H1 (cell line): ENCODE data around the gene SHLD1. TPM values are rescaled to one million over a fixed set of nuclear protein-coding genes. Genes with fewer than 3 reads are reported as not detected.

Source experiments
- CTCF ChIA-PET: fragments of 300-600 bp; sonication (Branson Sonifier 250); formaldehyde crosslinking; loops from one replicate; lab custom pipeline; 2021; ENCODE audit not compliant: partially characterized antibody; lab: Charles Lee
- POLR2A ChIA-PET: fragments of 300-600 bp; sonication (Branson Sonifier 250); formaldehyde crosslinking; loops from one replicate; lab custom pipeline; 2021; ENCODE audit warnings: inconsistent platforms; ENCODE audit not compliant: partially characterized antibody; lab: Charles Lee
- DNase-seq, 2 experiments: peaks; one replicate each; pipeline versions ENCODE4 v3.0.0 to v3.0.0-alpha.2; 2010 to 2022; ENCODE audit warnings: low spot score in 2 of 2, low read depth in 1 of 2, mixed read lengths in 1 of 2
- FAIRE-seq: peaks from 2 replicates; lab custom pipeline; 2011; peaks lifted over from hg19 to GRCh38; lab: Jason Lieb, UNC
- H2AFZ ChIP-seq: 2 replicates; pipeline ENCODE4 v1.8.1; 2012; ENCODE audit warnings: low read length, inconsistent platforms
- H2AK5ac ChIP-seq: 2 replicates; pipeline ENCODE4 v1.6.1; 2013; ENCODE audit warnings: low read depth, low read length
- H2BK120ac ChIP-seq: replicated peaks from 2 replicates; pipeline ENCODE3; 2013; ENCODE audit warnings: low read depth, low read length, inconsistent platforms
- H2BK12ac ChIP-seq: 2 replicates; pipeline ENCODE4 v1.6.1; 2013; ENCODE audit warnings: low read depth, low read length
- H2BK15ac ChIP-seq: 2 replicates; pipeline ENCODE4 v1.6.1; 2013; ENCODE audit warnings: low read length
- H2BK20ac ChIP-seq: 2 replicates; pipeline ENCODE4 v1.6.1; 2013; ENCODE audit warnings: low read length
- H2BK5ac ChIP-seq: 2 replicates; pipeline ENCODE4 v1.6.1; 2013; ENCODE audit warnings: low read depth, low read length
- H3K14ac ChIP-seq: 2 replicates; pipeline ENCODE4 v1.6.1; 2013; ENCODE audit warnings: inconsistent platforms; ENCODE audit not compliant: insufficient read length
- H3K18ac ChIP-seq: 2 replicates; pipeline ENCODE4 v1.6.1; 2013; ENCODE audit warnings: low read length; ENCODE audit errors: extremely low read depth
- H3K23ac ChIP-seq: 2 replicates; pipeline ENCODE4 v1.6.1; 2013; ENCODE audit warnings: inconsistent platforms; ENCODE audit not compliant: insufficient read length
- H3K23me2 ChIP-seq: 2 replicates; pipeline ENCODE4 v1.6.1; 2013; ENCODE audit warnings: low read depth, low read length
- H3K27ac ChIP-seq: 2 replicates; pipeline ENCODE4 v1.6.1; 2011; ENCODE audit warnings: low read depth, low read length, inconsistent platforms
- H3K27me3 ChIP-seq, 4 experiments: replicated peaks in 1 of 4; 1 replicate in 1 of 4; 2 replicates in 3 of 4; pipeline versions ENCODE4 v1.6.1 to v1.8.1; 2011 to 2013; ENCODE audit warnings: low read length in 3 of 4, mild to moderate bottlenecking in 3 of 4, inconsistent platforms in 2 of 4, mixed read lengths in 2 of 4, moderate library complexity in 1 of 4; ENCODE audit not compliant: control insufficient read depth in 3 of 4, insufficient read depth in 3 of 4; ENCODE audit errors: extremely low read depth in 1 of 4
- H3K36me3 ChIP-seq, 4 experiments: 2 replicates each; pipeline versions ENCODE4 v1.6.1 to v1.8.1; 2011 to 2013; ENCODE audit warnings: mild to moderate bottlenecking in 4 of 4, low read length in 3 of 4, moderate library complexity in 2 of 4, control low read depth in 1 of 4, inconsistent platforms in 1 of 4; ENCODE audit not compliant: insufficient read depth in 4 of 4, control insufficient read depth in 2 of 4
- H3K4ac ChIP-seq: replicated peaks from 2 replicates; pipeline ENCODE3; 2013; ENCODE audit warnings: low read length, low read depth, mixed read lengths, inconsistent platforms; ENCODE audit not compliant: insufficient read length
- H3K4me1 ChIP-seq, 4 experiments: replicated peaks in 1 of 4; 1 replicate in 1 of 4; 2 replicates in 3 of 4; pipeline versions ENCODE4 v1.6.1 to v1.8.1; 2011 to 2013; ENCODE audit warnings: low read length in 3 of 4, inconsistent platforms in 2 of 4, mixed read lengths in 1 of 4; ENCODE audit not compliant: insufficient read depth in 4 of 4, control insufficient read depth in 3 of 4
- H3K4me2 ChIP-seq, 2 experiments: 2 replicates each; pipeline versions ENCODE4 v1.6.1 to v1.8.1; 2011 to 2013; ENCODE audit warnings: low read depth in 2 of 2, low read length in 2 of 2, control low read depth in 1 of 2, inconsistent platforms in 1 of 2, mild to moderate bottlenecking in 1 of 2; ENCODE audit not compliant: insufficient read depth in 1 of 2
- H3K4me3 ChIP-seq, 4 experiments: fragments of 200-600, 300-600 bp in 1 of 4; sonication (generic), shearing (Covaris generic), sonication (Bioruptor Twin) in 1 of 4; 2 replicates each; pipeline versions ENCODE4 v1.5.1 to v1.8.1; 2011 to 2016; ENCODE audit warnings: low read length in 4 of 4, low read depth in 3 of 4, control low read depth in 2 of 4, inconsistent platforms in 2 of 4, mild to moderate bottlenecking in 2 of 4, mixed read lengths in 1 of 4, moderate library complexity in 1 of 4; ENCODE audit not compliant: insufficient read depth in 2 of 4; ENCODE audit errors: extremely low read depth in 1 of 4
- H3K56ac ChIP-seq: replicated peaks from 2 replicates; pipeline ENCODE3; 2013; ENCODE audit warnings: low read depth, mild to moderate bottlenecking, mixed read lengths, low read length, inconsistent platforms; ENCODE audit not compliant: insufficient read length
- H3K79me1 ChIP-seq: 2 replicates; pipeline ENCODE4 v1.6.1; 2013; ENCODE audit warnings: low read depth, low read length, control low read depth
- H3K79me2 ChIP-seq, 2 experiments: 2 replicates each; pipeline versions ENCODE4 v1.6.1 to v1.8.1; 2012 to 2013; ENCODE audit warnings: low read length in 2 of 2, mild to moderate bottlenecking in 2 of 2, inconsistent platforms in 1 of 2; ENCODE audit not compliant: insufficient read depth in 2 of 2, control insufficient read depth in 1 of 2
- H3K9ac ChIP-seq, 4 experiments: replicated peaks in 1 of 4; 1 replicate in 1 of 4; 2 replicates in 3 of 4; pipeline versions ENCODE4 v1.6.1 to v1.8.1; 2011 to 2013; ENCODE audit warnings: low read depth in 3 of 4, low read length in 3 of 4, control low read depth in 2 of 4, mild to moderate bottlenecking in 2 of 4, moderate library complexity in 2 of 4, inconsistent platforms in 1 of 4; ENCODE audit errors: extremely low read depth in 1 of 4
- H3K9me3 ChIP-seq, 2 experiments: 2 replicates each; pipeline versions ENCODE4 v1.6.1 to v1.8.1; 2012 to 2013; ENCODE audit warnings: mild to moderate bottlenecking in 2 of 2, moderate library complexity in 2 of 2, control low read depth in 1 of 2, inconsistent platforms in 1 of 2, low read depth in 1 of 2, low read length in 1 of 2, mixed read lengths in 1 of 2; ENCODE audit not compliant: insufficient read depth in 2 of 2
- H4K20me1 ChIP-seq, 2 experiments: replicated peaks in 1 of 2; 2 replicates each; pipeline versions ENCODE3 to v1.8.1; 2011 to 2013; ENCODE audit warnings: inconsistent platforms in 2 of 2, low read length in 2 of 2, mild to moderate bottlenecking in 1 of 2; ENCODE audit not compliant: insufficient read depth in 2 of 2, control insufficient read depth in 1 of 2
- H4K5ac ChIP-seq: 2 replicates; pipeline ENCODE4 v1.6.1; 2013; ENCODE audit warnings: low read length, low read depth, mixed read lengths, inconsistent platforms; ENCODE audit not compliant: insufficient read length
- H4K8ac ChIP-seq: 2 replicates; pipeline ENCODE4 v1.8.0; 2013; ENCODE audit warnings: mild to moderate bottlenecking, moderate library complexity, low read length, inconsistent platforms; ENCODE audit not compliant: insufficient read depth; ENCODE audit errors: extremely low read depth
- H4K91ac ChIP-seq: replicated peaks from 2 replicates; pipeline ENCODE3; 2013; ENCODE audit warnings: low read length, mixed read lengths, inconsistent platforms; ENCODE audit not compliant: insufficient read length
- CBX5 ChIP-seq: fragments of 300-800, 300-1000 bp; sonication (generic); IDR thresholded peaks from 2 replicates; pipeline ENCODE4 v1.7.1; 2016; ENCODE audit warnings: antibody characterized with exemption, low read length, low read depth
- CBX8 ChIP-seq: fragments of 300-800, 300-1000 bp; sonication (generic); IDR thresholded peaks from 2 replicates; pipeline ENCODE4 v1.7.1; 2016; ENCODE audit warnings: low read depth, low read length, borderline replicate concordance
- RNF2 ChIP-seq: fragments of 200-900, 300-1000 bp; sonication (generic); IDR thresholded peaks from 2 replicates; pipeline ENCODE4 v1.7.1; 2016; ENCODE audit warnings: borderline replicate concordance, low read depth, mild to moderate bottlenecking, antibody characterized with exemption, low read length; ENCODE audit not compliant: poor library complexity, severe bottlenecking; ENCODE audit errors: missing control alignments
- WGBS, 2 experiments: shearing (Covaris generic) in 1 of 2; methylation state at CpG; one replicate each; pipeline versions ENCODE4 v1.1.6 to v1.1.7; 2013 to 2015; ENCODE audit warnings: low lambda C conversion rate in 2 of 2, mixed read lengths in 2 of 2, inconsistent platforms in 1 of 2, low coverage in 1 of 2, missing lambda C conversion rate in 1 of 2; ENCODE audit not compliant: insufficient replicate concordance in 2 of 2, insufficient coverage in 1 of 2, insufficient read length in 1 of 2; ENCODE audit errors: extremely low coverage in 1 of 2, missing lambda C conversion rate in 1 of 2; 5-methylcytosine and 5-hydroxymethylcytosine counted together
- polyA plus RNA-seq, 7 experiments: library from polyadenylated mRNA; depleted of rRNA in 3 of 7; stranded (reverse) in 5 of 7; unstranded in 2 of 7; fragments of >200 nt in 5 of 7; fragments of 200-250 nt in 2 of 7; gene quantifications; 1 replicate in 5 of 7; 2 replicates in 1 of 7; 4 replicates in 1 of 7; pipeline versions ENCODE4 v1.2.1 to v1.2.3, GENCODE V29; 2011 to 2013; ENCODE audit warnings: missing spikeins in 2 of 7, mixed read lengths in 2 of 7
- total RNA-seq: library from RNA; stranded (reverse); fragmentation: NEBNext Ultra II Directional; extraction: Animal tissue kit (Norgen Biotek cat#: 25700); gene quantifications from 2 replicates; pipeline ENCODE4 v1.2.1, GENCODE V29; 2021
- TF ChIP-seq, protein P1 (sequence below): IDR thresholded peaks from 2 replicates; pipeline ENCODE4 v1.6.1; 2011; ENCODE audit warnings: low read depth, mild to moderate bottlenecking, low read length; ENCODE audit not compliant: insufficient read depth

Gene SHLD1
- total and polyA plus RNA-seq, 2 of the 8 experiments (the other 6 are each of a cell fraction or from before 2014, with no cell fraction given) = 4.2 to 6.5 TPM

DNA sequence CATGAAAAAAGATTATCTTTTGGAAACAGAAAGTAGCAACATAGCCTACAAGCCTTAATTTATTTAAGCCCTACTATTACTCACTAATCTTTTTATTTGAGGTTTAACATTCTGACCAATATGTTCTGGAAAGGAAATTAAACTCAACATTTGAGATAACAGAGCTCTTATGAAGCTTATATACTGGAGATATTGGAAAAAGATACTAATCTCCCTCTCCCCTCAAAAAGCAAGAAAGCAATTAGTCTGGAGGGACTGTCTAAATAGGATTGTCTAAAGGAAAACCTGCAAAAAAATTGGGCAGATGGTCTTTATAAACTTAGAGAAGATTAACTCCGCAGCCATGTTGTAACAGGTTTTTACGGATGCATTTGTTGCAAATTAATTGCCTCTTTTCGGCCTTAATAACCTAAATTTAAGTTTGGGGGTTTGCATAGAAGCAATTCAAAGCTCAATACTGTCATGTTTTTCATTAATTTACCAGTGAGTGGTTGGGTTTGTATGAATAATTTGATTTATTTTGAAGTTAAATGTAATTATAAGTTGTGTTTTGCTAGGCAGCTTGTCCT lies 79.1 kb downstream of the SHLD1 start:
- H2AK5ac ChIP-seq = no peak overlapping the region
- H3K36me3 ChIP-seq = no peaks in the 10 kb centered on the region
- no peak overlapping the region for H2BK120ac ChIP-seq
- peaks cover 0 to 2% (median 1%) of the 10 kb centered on the region in 4 experiments; a peak in 4 of 7 replicates for H3K4me1 ChIP-seq
- ChIA-PET POLR2A (no interaction called here), CTCF (no interaction called here)
- H2BK20ac ChIP-seq = no peak overlapping the region
- no peak overlapping the region for H3K56ac ChIP-seq
- no peaks in the 10 kb centered on the region for H3K79me1 ChIP-seq
- H4K8ac ChIP-seq = no peak overlapping the region
- H3K79me2 ChIP-seq = no peaks in the 10 kb centered on the region
- H3K23ac ChIP-seq = no peak overlapping the region
- H4K91ac ChIP-seq = no peak overlapping the region
- no peak overlapping the region for H3K18ac ChIP-seq
- TF ChIP-seq CBX8 = no peak
- TF ChIP-seq RNF2 = no peak
- TF ChIP-seq, protein P1, sequence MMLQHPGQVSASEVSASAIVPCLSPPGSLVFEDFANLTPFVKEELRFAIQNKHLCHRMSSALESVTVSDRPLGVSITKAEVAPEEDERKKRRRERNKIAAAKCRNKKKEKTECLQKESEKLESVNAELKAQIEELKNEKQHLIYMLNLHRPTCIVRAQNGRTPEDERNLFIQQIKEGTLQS = no peak
- TF ChIP-seq CBX5 = no peak
- no peaks in the 10 kb centered on the region for H3K9me3 ChIP-seq
- DNase-seq = no peak
- no peak overlapping the region for H2BK5ac ChIP-seq
- H3K4me3 ChIP-seq = no peak overlapping the region
- no peaks in the 10 kb centered on the region for H3K23me2 ChIP-seq
- H3K9ac ChIP-seq = no peak overlapping the region
- no peak for FAIRE-seq
- no peak overlapping the region for H2BK15ac ChIP-seq
- H3K14ac ChIP-seq = no peak overlapping the region
- H4K20me1 ChIP-seq = no peaks in the 10 kb centered on the region
- no peaks in the 10 kb centered on the region for H3K27me3 ChIP-seq
- H3K27ac ChIP-seq = no peak overlapping the region
- H2BK12ac ChIP-seq = no peak overlapping the region
- WGBS, 2 experiments = 69% methylated on average over 3 of the region's 3 CpGs; no CpG with 5 or more reads in 1 of the 2 experiments
- H3K4me2 ChIP-seq = no peak overlapping the region
- no peak overlapping the region for H2AFZ ChIP-seq
- no peak overlapping the region for H4K5ac ChIP-seq
- no peak overlapping the region for H3K4ac ChIP-seq
